Stimulated activated naive CD4-positive, alpha-beta T cell treated with Interleukin-2 at 50 U/mL for 16 hours (primary cell): ENCODE results near the gene UBASH3A.

Experiments used
- DNase-seq: peaks from one replicate; lab custom pipeline; 2025; lab: John Stamatoyannopoulos, UW

UBASH3A gene

GRCh38 chr21:42411197-42411869 lies 7.6 kb downstream of the UBASH3A start:
- peak; percentile 34 for DNase-seq

DNA sequence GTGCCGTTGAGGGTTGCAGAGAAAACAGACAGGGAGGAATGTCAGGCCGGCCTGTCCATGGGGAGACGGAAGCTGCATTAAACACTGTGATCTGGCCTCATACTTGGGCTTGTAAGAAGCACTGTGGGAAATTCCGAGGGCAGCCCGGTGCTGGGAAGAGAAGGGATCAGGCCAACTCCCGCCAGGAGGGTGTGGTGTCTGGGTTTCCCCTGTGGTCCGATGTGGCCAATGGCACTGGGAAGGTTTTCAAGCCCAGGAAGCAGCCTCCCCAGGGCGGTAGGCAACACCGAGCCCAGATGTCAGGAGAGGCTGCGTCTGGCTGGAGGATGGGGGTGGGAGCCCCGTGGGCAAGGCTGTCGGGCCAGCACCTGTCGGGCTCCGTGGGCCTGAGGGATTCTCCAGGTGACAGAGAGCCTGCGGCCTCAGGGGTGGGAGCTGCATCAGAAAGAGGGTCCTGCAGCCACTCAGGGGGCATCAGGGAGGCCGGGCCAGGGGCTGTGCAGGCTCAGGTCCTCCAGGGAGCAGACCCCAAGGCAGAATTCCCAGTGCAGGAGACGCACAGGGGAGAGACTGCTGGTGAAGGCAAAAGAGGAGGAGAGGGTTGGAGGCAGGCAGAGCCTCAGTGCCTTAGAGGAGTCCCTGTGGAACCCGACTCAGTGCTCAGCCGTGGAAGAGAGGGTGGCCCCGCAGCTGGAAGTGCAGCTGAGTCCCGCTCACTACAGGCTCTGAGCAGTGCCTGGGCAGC lies 8.4 kb downstream of the UBASH3A start:
- DNase-seq, result peak; percentile 9

DNA sequence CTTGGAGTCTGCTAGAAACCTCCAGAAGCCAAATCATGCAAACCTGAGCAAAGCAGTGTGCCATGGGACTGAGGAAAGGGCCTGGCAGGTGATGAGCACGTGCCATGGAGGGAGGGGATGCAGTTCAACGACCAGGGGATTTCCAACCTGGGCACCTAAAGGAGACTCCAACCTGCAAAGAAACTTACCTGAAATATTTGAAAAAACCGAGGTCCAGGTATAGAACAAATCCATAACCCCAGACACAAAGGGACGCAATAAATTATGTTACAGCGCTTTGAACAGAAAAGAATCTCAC lies 8.9 kb downstream of the UBASH3A start:
- no peak for DNase-seq

- DNase-seq, result no peak
These were observed 9.4 kb downstream of the UBASH3A start for GRCh38 chr21:42413093-42413492.

GRCh38 chr21:42413500-42413899 lies 9.8 kb downstream of the UBASH3A start:
- DNase-seq, result peak; percentile 55

DNA sequence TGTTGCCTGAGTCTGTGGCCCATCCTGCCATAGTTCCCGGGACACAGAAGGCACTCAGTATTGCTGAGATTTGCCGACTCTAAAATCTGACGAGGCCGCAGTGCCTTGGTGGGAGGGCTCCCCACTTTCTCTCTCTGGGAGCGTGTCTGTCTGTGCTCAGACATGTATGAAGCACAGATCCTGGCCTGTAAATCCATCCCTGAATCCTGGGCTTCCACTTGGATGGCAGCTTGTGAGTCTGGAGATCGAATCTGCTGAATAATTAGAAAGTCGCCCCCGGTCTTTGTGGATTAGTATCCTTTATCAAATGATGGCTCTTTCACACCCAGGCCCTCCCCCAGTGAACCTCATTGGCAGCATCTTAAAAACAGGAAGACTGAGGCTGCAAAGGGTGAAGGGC lies 10.4 kb downstream of the UBASH3A start:
- no peak for DNase-seq

GRCh38 chr21:42414553-42414927 lies 10.8 kb downstream of the UBASH3A start:
- DNase-seq, result no peak

DNA sequence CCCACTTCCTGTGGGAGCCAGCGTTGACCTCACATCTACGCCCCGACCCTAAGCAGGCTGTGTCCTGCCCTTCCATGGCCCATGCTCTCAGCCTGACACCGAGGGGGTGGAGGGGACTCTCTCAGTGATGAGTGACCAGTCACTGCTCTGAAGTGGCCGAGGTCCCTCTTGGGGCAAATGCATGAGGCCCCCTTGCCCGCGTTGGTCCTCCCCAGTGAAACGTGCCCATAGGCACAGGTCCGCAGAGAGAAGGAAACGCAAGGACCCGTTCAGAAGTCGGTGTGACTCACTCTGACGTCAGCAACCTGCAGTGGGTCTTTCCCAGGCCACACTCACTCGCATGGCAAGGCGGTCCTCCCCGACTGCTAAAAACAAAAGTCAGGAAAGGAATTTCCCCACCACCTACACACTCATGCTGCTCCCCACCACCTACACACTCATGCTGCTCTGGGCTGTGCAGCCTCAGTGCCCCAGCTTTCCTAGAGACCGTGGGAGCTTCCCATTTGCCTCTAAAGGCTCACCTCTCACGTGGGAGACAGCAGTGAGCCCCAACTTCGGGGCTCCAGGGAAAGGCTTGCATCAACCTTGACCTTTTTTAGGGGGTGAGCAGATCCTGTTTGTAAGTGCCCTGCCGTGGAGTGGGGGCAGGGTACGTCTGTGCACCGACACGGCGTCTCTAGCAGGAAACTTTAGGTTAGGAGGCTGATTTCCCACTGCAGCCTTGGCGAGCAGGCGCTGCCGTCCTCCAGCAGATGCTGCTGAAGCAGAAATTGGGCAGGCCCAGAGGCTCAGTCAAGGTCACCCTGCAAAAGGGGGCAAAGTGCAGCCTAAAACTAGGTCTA lies 11.4 kb downstream of the UBASH3A start:
- peak; percentile 94 for DNase-seq

- no peak for DNase-seq
These were observed 13.8 kb downstream of the UBASH3A start for GRCh38 chr21:42417533-42417932.

DNA sequence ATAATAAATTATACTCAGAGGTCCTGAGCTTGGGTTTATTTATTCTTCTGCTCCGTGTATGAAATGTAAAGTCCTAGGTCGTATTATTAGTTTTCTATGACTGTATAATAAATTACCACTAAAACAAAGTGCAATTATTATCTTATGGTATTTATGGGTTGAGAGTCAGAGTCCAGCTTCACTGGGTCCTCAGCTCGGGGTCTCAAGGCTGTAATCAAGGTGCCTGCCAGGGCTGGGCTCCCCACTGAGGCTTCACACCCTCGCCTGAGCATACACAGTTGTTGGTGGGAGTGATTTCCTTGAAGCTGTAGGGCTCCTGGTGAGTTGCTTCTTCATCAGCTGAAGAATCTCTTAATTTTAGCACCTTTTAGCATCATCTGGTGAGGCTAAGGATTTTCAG lies 15.2 kb downstream of the UBASH3A start:
- DNase-seq, result no peak

- DNase-seq, result no peak
These were observed 16.1 kb downstream of the UBASH3A start for GRCh38 chr21:42419845-42420244.

DNA sequence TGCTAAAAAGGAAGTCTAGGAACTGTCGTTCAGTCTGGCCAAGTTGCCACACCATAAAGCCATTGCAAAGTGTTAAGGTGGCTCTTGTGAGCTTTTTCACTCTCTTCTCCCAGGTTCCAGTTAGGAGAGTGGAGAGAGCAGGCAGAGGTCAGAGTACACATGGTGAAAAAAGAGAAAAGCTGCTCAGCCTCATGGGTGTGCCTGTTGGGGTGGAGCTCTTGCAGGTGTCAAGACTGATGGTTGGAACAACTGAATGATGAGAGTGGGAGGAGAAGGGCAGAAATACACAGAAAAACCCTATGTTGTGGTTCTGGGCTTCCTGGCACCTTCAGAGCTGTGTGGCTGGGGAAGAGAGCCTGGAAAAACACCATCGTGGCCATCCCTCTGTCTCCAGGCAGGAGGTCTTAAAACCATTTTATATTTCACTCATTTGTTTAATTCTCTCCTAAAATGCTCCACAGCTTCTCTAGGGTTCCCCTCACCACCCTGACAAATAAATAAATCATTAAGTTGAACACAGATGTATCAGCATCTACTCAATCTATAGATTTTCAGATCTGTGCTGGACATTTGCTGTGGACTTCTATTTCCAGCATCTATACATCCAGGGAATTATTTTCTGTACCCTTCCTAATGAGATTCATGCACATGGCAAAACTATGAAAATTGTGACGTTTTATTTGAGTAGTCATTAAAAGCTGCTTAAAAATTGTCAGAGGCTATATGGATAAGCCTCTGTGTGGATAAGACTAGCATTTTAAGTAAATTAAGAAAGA lies 17.5 kb downstream of the UBASH3A start:
- peak; percentile 13 for DNase-seq

- DNase-seq, result peak; percentile 37
These were observed 19.5 kb downstream of the UBASH3A start for GRCh38 chr21:42423197-42423675.

GRCh38 chr21:42423685-42424084 lies 20.0 kb downstream of the UBASH3A start:
- DNase-seq, result no peak

DNA sequence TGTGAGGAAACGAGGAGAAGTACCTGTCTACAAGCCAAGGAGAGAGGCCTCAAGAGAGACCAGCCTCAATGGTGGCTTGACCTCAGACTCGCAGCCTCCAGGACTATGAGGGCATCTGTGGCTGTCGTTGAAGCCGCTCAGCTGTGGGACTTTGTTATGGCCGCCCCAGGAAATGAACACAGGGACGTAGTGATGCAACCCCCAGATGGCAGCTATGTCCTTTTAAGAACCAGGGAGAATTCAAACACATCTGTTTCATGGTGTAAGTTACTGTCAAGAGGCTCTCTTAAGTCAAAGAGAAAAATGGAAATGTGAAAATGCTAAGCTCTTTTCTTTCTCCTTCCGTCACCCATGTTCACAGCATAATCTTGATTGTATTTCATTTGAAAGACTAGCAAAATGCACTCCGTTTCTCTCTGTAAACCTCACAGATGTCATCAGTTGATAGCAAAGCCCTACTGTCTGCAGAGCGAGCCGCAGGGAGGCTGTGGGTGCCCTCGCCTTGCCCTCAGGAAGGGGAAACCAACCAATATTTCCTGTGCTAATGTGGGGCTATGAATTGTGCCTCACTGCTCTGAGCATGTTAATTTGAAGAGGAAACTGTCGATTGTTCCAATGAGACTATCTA lies 21.3 kb downstream of the UBASH3A start:
- DNase-seq, result peak; percentile 71

DNA sequence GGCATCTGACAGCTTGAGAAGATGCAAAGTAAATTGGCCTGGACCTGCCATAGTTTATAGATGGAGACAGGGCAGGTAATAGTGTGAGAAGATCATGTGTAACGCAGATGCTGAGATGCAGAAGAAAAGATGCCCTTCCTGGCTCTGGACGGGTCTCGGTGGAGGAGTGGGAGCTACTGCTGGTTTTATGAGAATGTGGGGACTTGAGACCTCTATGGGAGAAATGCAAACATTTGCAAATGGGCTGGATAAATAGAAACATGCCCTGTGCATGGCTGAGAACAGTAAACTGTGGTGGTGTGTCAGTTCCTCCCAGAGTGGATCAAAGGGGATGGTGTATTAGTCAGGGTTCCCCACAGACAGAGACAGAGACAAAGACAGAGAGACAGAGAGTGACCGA lies 21.9 kb downstream of the UBASH3A start:
- DNase-seq, result no peak

- no peak for DNase-seq
These were observed 22.7 kb downstream of the UBASH3A start for GRCh38 chr21:42426424-42426823.

- no peak for DNase-seq
These were observed 23.3 kb downstream of the UBASH3A start for GRCh38 chr21:42426876-42427480.

- DNase-seq, result no peak
These were observed 24.2 kb downstream of the UBASH3A start for GRCh38 chr21:42427809-42428419.

DNA sequence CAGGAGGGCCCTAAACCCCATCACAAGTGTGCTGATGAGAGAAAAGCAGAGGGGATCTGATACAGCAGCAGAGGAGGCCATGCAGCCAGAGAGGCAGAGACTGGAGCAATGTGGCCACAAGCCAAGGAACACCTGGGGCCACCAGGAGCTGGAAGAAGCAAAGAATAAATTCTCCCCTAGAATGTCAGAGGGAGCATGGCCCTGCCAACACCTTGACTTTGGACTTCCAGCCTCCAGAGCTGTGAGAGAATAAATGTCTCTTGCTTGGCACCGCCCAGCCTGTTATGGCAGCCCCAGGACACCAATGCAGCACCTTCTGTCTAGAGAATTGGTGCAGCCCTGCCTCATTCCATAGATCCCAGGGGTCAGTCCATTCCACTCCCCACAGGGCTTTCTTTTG lies 25.3 kb downstream of the UBASH3A start:
- no peak for DNase-seq

DNA sequence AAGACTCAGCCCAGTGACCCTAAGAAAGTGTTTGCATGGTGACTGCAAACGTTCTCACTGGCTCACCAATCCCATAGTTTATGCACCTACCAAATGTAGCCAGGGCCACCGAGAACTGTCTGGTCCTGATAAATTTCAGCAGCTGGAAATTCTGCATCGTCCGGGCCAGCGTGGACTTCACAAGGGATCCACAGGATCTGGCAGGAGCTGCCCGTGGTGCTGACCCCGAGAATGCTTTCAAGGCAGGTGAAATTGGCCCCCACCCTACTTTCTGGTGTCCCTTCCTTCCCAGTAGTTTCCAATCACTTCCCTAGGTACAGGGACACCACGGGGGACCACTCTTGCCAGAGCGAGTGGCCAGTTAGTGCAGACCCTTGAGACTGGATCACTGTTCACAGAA lies 26.2 kb downstream of the UBASH3A start:
- DNase-seq, result no peak
